GF-D8 (cell line): ENCODE data around the gene BCAS1.
A peak's percentile ranks its signal among the peaks of the same experiment; 100 is the strongest.

Experiments used
- DNase-seq: peaks from one replicate; lab custom pipeline; 2025; lab: John Stamatoyannopoulos, UW

The BCAS1 gene

GRCh38 chr20:53905019-53905819, 165.2 kb downstream of the BCAS1 start:
- DNase-seq, result no peak

- no peak for DNase-seq
These were observed 166.1 kb downstream of the BCAS1 start for GRCh38 chr20:53904261-53904660.

- peak; percentile 32 for DNase-seq
These were observed 166.8 kb downstream of the BCAS1 start for GRCh38 chr20:53903652-53903987.

GRCh38 chr20:53902968-53903651, 167.3 kb downstream of the BCAS1 start:
- no peak for DNase-seq

GRCh38 chr20:53901497-53902096, 168.8 kb downstream of the BCAS1 start:
- DNase-seq, result no peak

GRCh38 chr20:53901064-53901463, 169.3 kb downstream of the BCAS1 start:
- no peak for DNase-seq

- DNase-seq, result no peak
These were observed 169.9 kb downstream of the BCAS1 start for GRCh38 chr20:53900380-53900999.

- no peak for DNase-seq
These were observed 170.8 kb downstream of the BCAS1 start for GRCh38 chr20:53899351-53900167.

GRCh38 chr20:53898556-53898931, 171.8 kb downstream of the BCAS1 start:
- no peak for DNase-seq

GRCh38 chr20:53897884-53898555, 172.4 kb downstream of the BCAS1 start:
- no peak for DNase-seq

- no peak for DNase-seq
These were observed 173.7 kb downstream of the BCAS1 start for GRCh38 chr20:53896647-53897046.

- no peak for DNase-seq
These were observed 174.4 kb downstream of the BCAS1 start for GRCh38 chr20:53896041-53896440.

GRCh38 chr20:53895385-53895755, 175.0 kb downstream of the BCAS1 start:
- no peak for DNase-seq

GRCh38 chr20:53894707-53895384, 175.5 kb downstream of the BCAS1 start:
- DNase-seq, result no peak
